ENCODE results near the gene PGK2.

Gene PGK2

DNA sequence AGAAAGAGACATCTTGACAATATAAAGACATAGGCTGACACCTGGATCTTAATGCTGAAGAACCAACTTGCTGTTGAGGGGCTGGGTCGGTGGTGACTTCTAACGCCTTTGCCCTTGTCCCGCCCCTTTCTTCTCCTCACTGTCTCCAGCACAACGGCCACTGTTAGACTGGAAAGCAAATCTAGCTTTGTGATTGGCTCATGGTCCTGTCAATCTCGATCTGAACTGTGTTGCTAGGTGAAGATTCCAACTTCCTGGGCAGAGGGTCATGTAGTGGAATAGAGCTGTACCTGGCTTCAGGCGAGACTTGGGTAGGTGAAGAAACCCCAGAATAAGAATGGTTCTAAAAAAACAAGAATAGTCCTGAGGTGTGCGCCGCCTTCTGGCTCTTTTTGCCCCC is at the start of gene PGK2:
Gene PGK2, minus strand, starts transcription at position 110 of the 400 bp plus-strand sequence. Its CDS starts 98 bp downstream, at position 12.
- no peak for DNase-seq (ENCODE audit: extremely low read depth, low read depth)
- TF ChIP-seq CTCF (IDR thresholded peaks at IDR 0.05; ENCODE audit: low read depth, low read length): no peak

DNA sequence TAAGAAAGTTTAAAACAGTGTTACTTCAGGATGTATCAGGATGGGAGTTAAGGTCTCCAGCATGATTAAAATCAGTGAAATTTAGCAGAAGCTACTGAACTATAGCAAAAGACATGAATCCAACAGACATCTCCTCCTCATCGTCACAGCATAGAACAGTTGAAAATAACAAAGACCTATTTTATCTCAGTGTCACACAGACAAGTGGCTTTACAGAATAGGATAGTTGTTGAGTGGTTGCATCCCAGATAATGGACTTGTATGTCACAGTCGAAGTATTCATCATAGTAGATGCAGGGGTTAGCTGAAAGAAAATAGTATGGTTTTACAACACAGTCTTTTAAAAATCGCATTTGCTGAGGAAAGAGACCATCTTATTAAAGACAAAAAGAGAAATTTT is 48.1 kb upstream of the PGK2 start:
- no peak for TF ChIP-seq CTCF (IDR thresholded peaks at IDR 0.05; ENCODE audit: low read depth, low read length)
- no peak for DNase-seq (ENCODE audit: extremely low read depth, low read depth)

GRCh38 chr6:49833386-49833785 is 46.3 kb upstream of the PGK2 start:
- TF ChIP-seq CTCF (IDR thresholded peaks at IDR 0.05; ENCODE audit: low read depth, low read length): no peak
- no peak for DNase-seq (ENCODE audit: extremely low read depth, low read depth)

- no peak for DNase-seq (ENCODE audit: extremely low read depth, low read depth)
These were observed 39.8 kb upstream of the PGK2 start for GRCh38 chr6:49826743-49827406.

DNA sequence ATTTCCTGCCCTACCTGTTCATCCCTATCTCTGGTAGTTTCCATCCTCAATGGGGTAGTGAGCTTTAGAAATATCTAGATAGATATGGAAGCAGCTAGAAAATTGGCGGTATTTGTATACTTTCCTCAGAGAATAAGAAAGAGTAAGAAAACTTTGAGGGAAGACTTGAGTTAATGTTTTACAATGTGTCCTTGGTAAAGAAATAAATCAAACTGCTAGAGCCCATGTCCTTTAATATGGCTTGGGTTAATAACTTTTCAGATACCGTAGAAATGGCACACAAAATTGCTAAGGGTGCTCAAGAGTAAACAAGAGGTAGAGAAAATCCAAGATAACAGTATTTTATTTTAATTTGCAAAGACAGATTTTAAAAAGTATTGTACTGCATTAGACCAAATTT is 28.1 kb upstream of the PGK2 start:
- DNase-seq (ENCODE audit: extremely low read depth, low read depth): no peak
- no peak for TF ChIP-seq CTCF (IDR thresholded peaks at IDR 0.05; ENCODE audit: low read depth, low read length)

More at GRCh38 chr6:49826743-49827406, 39.8 kb upstream of the PGK2 start:
- TF ChIP-seq CTCF (IDR thresholded peaks at IDR 0.05; ENCODE audit: low read depth, low read length): no peak

GRCh38 chr6:49813248-49813647 is 26.2 kb upstream of the PGK2 start:
- TF ChIP-seq CTCF (IDR thresholded peaks at IDR 0.05; ENCODE audit: low read depth, low read length): no peak

GRCh38 chr6:49806145-49806544 is 19.1 kb upstream of the PGK2 start:
- TF ChIP-seq CTCF (IDR thresholded peaks at IDR 0.05; ENCODE audit: low read depth, low read length): no peak
- DNase-seq (ENCODE audit: extremely low read depth, low read depth): no peak

More at GRCh38 chr6:49813248-49813647, 26.2 kb upstream of the PGK2 start:
- DNase-seq (ENCODE audit: extremely low read depth, low read depth): no peak
